ENCODE measurements around the gene PNPLA1.
"Not testable (repeated sequence)": the region's sequence is repeated elsewhere in the genome, so short reads cannot be mapped to it uniquely, and the experiment has no call there.

PNPLA1 gene

GRCh38 chr6:36319821-36320220 lies 50.0 kb downstream of the PNPLA1 start:
- DNase-seq, result no peak

GRCh38 chr6:36320475-36320874 lies 50.6 kb downstream of the PNPLA1 start:
- no peak for DNase-seq

GRCh38 chr6:36322591-36322990 lies 52.7 kb downstream of the PNPLA1 start:
- DNase-seq, result no peak

- DNase-seq, result no peak
Observed at GRCh38 chr6:36323062-36323461, 53.2 kb downstream of the PNPLA1 start.

GRCh38 chr6:36324191-36324590 lies 54.3 kb downstream of the PNPLA1 start:
- no peak for DNase-seq

GRCh38 chr6:36324715-36325114 lies 54.9 kb downstream of the PNPLA1 start:
- no peak for DNase-seq

GRCh38 chr6:36326356-36326995 lies 56.6 kb downstream of the PNPLA1 start:
- no peak for DNase-seq

GRCh38 chr6:36327226-36327918 lies 57.5 kb downstream of the PNPLA1 start:
- no peak for DNase-seq

- no peak for DNase-seq
Observed at GRCh38 chr6:36327919-36328236, 58.0 kb downstream of the PNPLA1 start.

- DNase-seq, result no peak
Observed at GRCh38 chr6:36328600-36328999, 58.7 kb downstream of the PNPLA1 start.

GRCh38 chr6:36329798-36330291 lies 60.0 kb downstream of the PNPLA1 start:
- no peak for DNase-seq

GRCh38 chr6:36330366-36330765 lies 60.5 kb downstream of the PNPLA1 start:
- no peak for DNase-seq

- DNase-seq, result no peak
Observed at GRCh38 chr6:36331381-36331780, 61.5 kb downstream of the PNPLA1 start.

- DNase-seq, result no peak
Observed at GRCh38 chr6:36333171-36333895, 63.5 kb downstream of the PNPLA1 start.

- no peak for DNase-seq
Observed at GRCh38 chr6:36333931-36334725, 64.3 kb downstream of the PNPLA1 start.

- DNase-seq, result no peak
Observed at GRCh38 chr6:36334832-36335459, 65.1 kb downstream of the PNPLA1 start.

GRCh38 chr6:36335465-36336207 lies 65.8 kb downstream of the PNPLA1 start:
- no peak for DNase-seq

GRCh38 chr6:36336208-36336710 lies 66.4 kb downstream of the PNPLA1 start:
- no peak for DNase-seq

- DNase-seq, result no peak
Observed at GRCh38 chr6:36336779-36337241, 67.0 kb downstream of the PNPLA1 start, which contains the start of gene BNIP5. Gene BNIP5 (minus strand): TSS chr6:36336888. CDS start chr6:36330690, 6,198 bp downstream.

GRCh38 chr6:36337814-36338213 lies 68.0 kb downstream of the PNPLA1 start:
- DNase-seq, result no peak

- not testable (repeated sequence) for DNase-seq
Observed at GRCh38 chr6:36338223-36338622, 68.4 kb downstream of the PNPLA1 start.

Measured in SIG-M5 (cell line).